CD1c-positive myeloid dendritic cell (primary cell): ENCODE data around the gene NSMF.
A peak's percentile ranks its signal among the peaks of the same experiment; 100 is the strongest.
"Not testable (repeated sequence)": the region's sequence is repeated elsewhere in the genome, so short reads cannot be mapped to it uniquely, and the experiment has no call there.

Experiments used
- DNase-seq: peaks from one replicate; pipeline ENCODE4 v3.0.0-alpha.2; 2016; ENCODE audit errors: extremely low spot score

Gene NSMF

GRCh38 chr9:137411260-137411644 lies 47.9 kb downstream of the NSMF start:
- DNase-seq = no peak

- DNase-seq = no peak
Observed at GRCh38 chr9:137410891-137411249, 48.3 kb downstream of the NSMF start.

GRCh38 chr9:137410236-137410890 lies 48.8 kb downstream of the NSMF start:
- DNase-seq = not testable (repeated sequence)

GRCh38 chr9:137409515-137409914 lies 49.6 kb downstream of the NSMF start:
- no peak for DNase-seq

- DNase-seq = no peak
Observed at GRCh38 chr9:137408651-137409405, 50.3 kb downstream of the NSMF start.

- no peak for DNase-seq
Observed at GRCh38 chr9:137407590-137408300, 51.4 kb downstream of the NSMF start.

GRCh38 chr9:137406876-137407589 lies 52.1 kb downstream of the NSMF start:
- peak; percentile 79 for DNase-seq

GRCh38 chr9:137406085-137406760 lies 52.9 kb downstream of the NSMF start:
- no peak for DNase-seq

GRCh38 chr9:137405677-137406081 lies 53.5 kb downstream of the NSMF start:
- DNase-seq = no peak

GRCh38 chr9:137404961-137405567 lies 54.1 kb downstream of the NSMF start:
- no peak for DNase-seq

- DNase-seq = no peak
Observed at GRCh38 chr9:137403269-137403668, 55.9 kb downstream of the NSMF start.

- peak; percentile 61 for DNase-seq
Observed at GRCh38 chr9:137402746-137403145, 56.4 kb downstream of the NSMF start.

- DNase-seq = no peak
Observed at GRCh38 chr9:137398561-137399468, 60.3 kb downstream of the NSMF start.

- DNase-seq = no peak
Observed at GRCh38 chr9:137397675-137398423, 61.3 kb downstream of the NSMF start.
